Measurements from ENCODE around the gene SMS. TPM values are rescaled to one million over a fixed set of nuclear protein-coding genes. Genes with fewer than 3 reads are reported as not detected.

The SMS gene
- total and polyA plus RNA-seq, 2 donors (not counting 1 experiment from before 2014, with no cell fraction given) = 7.0 to 30.5 TPM

DNA sequence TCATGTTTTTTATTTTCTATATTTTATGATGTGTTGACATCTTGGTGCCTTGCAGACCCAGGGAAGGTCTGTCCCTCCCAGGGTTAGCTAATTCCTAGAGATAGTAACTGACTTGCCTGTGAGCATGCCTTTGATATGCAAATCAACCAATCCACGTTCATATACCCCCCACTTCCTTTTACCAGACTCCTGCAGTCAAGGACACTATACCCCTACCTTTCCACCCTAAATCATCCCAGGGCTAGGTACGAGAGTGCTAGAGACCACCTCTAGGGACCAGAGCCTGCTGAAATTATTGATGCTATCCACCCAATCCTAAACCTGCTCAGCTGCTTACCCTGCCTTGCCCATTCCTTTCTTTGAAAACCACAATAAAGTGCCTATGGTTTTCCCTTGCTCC lies 84.1 kb downstream of the SMS start:
- H3K27me3 Mint-ChIP-seq = no peaks in the 10 kb centered on the region

DNA sequence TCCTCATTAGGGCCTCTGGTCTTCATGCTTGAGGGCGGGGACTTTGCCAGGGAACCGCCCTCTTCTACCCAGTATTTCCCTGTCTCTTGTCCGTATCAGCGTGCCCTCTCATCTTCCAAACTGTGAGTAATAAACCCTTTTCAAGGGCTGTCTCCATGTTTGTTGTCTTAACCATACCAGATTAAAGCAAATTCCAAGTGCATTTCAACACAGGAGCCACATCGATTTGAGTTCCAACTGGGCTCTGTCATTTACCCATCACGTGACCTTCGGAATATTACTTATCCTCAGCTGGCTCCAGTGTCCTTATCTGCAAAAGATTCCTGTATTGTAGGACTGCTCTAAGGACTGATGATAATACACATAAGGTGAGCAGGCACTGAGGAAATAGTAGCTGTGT lies 85.2 kb downstream of the SMS start:
- Histone ChIP-seq H3K27ac (ENCODE audit: low read length in 2 of 2) (no peak overlapping the region), H3K9ac (ENCODE audit: low read length) (no peak overlapping the region), H4K20me1 (ENCODE audit: control insufficient read depth, insufficient read depth, low read length, poor library complexity, severe bottlenecking) (no peaks in the 10 kb centered on the region), H3K4me3 (ENCODE audit: control extremely low read depth in 1 of 5, extremely low read depth in 1 of 5, insufficient read depth in 1 of 5, low read depth in 2 of 5, low read length in 4 of 5) (no peak overlapping the region), H3K4me1 (ENCODE audit: control insufficient read depth in 2 of 2, insufficient read depth in 2 of 2, low read length in 2 of 2) (peaks cover 9 to 13% of the 10 kb centered on the region in 2 donors), H3K9me3 (ENCODE audit: control extremely low read depth in 1 of 3, control insufficient read depth in 2 of 3, insufficient read depth in 1 of 3, low read length in 2 of 3) (no peaks in the 10 kb centered on the region), H3K36me3 (replicated peaks in 1 of 2; ENCODE audit: control extremely low read depth in 1 of 2, control insufficient read depth in 1 of 2, extremely low read depth in 1 of 2, insufficient read depth in 2 of 2, low read length in 1 of 2) (no peaks in the 10 kb centered on the region), H3K79me2 (ENCODE audit: control insufficient read depth, insufficient read depth, low read length) (no peaks in the 10 kb centered on the region), H3K4me2 (replicated peaks; ENCODE audit: low read depth, low read length, poor library complexity, severe bottlenecking) (no peak overlapping the region), H3K27me3 (replicated peaks in 1 of 4; ENCODE audit: control extremely low read depth in 1 of 4, control insufficient read depth in 3 of 4, insufficient read depth in 4 of 4, low read length in 3 of 4) (no peaks in the 10 kb centered on the region), H2AFZ (ENCODE audit: insufficient read depth, low read depth, low read length, poor library complexity, severe bottlenecking) (no peak overlapping the region)
- Mint-ChIP-seq H3K4me1 (peaks cover 7% of the 10 kb centered on the region), H3K27me3 (no peaks in the 10 kb centered on the region), H3K27ac (no peak overlapping the region), H3K4me3 (no peak overlapping the region), H3K9me3 (ENCODE audit: insufficient read depth) (no peaks in the 10 kb centered on the region)
- POLR2A ChIA-PET = no interaction called here
- WGBS (ENCODE audit: insufficient coverage) = 100% methylated on average over 4 of the region's 7 CpGs
- intact Hi-C loops (cut with micrococcal nuclease) = no loop called here
- no peak for TF ChIP-seq EZH2 (IDR thresholded peaks at IDR 0.05; ENCODE audit: borderline replicate concordance, insufficient read depth, low read depth, low read length, poor library complexity, severe bottlenecking)
- TF ChIP-seq, protein P1, sequence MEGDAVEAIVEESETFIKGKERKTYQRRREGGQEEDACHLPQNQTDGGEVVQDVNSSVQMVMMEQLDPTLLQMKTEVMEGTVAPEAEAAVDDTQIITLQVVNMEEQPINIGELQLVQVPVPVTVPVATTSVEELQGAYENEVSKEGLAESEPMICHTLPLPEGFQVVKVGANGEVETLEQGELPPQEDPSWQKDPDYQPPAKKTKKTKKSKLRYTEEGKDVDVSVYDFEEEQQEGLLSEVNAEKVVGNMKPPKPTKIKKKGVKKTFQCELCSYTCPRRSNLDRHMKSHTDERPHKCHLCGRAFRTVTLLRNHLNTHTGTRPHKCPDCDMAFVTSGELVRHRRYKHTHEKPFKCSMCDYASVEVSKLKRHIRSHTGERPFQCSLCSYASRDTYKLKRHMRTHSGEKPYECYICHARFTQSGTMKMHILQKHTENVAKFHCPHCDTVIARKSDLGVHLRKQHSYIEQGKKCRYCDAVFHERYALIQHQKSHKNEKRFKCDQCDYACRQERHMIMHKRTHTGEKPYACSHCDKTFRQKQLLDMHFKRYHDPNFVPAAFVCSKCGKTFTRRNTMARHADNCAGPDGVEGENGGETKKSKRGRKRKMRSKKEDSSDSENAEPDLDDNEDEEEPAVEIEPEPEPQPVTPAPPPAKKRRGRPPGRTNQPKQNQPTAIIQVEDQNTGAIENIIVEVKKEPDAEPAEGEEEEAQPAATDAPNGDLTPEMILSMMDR (IDR thresholded peaks at IDR 0.05) = no peak
- DNase-seq = no peak
- CTCF ChIA-PET = no interaction called here
- no peak for ATAC-seq (ENCODE audit: low read depth)

More for the DNA sequence above, 84.1 kb downstream of the SMS start:
- POLR2A ChIA-PET = no interaction called here
- peaks cover 4% of the 10 kb centered on the region for H3K4me1 Mint-ChIP-seq
- intact Hi-C loops (cut with micrococcal nuclease) = no loop called here
- CTCF ChIA-PET = no interaction called here
- H3K79me2 ChIP-seq (ENCODE audit: control insufficient read depth, insufficient read depth, low read length) = no peaks in the 10 kb centered on the region
- no peak overlapping the region for H2AFZ ChIP-seq (ENCODE audit: insufficient read depth, low read depth, low read length, poor library complexity, severe bottlenecking)
- no peaks in the 10 kb centered on the region for H3K27me3 ChIP-seq (replicated peaks in 1 of 4; ENCODE audit: control extremely low read depth in 1 of 4, control insufficient read depth in 3 of 4, insufficient read depth in 4 of 4, low read length in 3 of 4)
- TF ChIP-seq, protein P1 (IDR thresholded peaks at IDR 0.05) = no peak
- TF ChIP-seq EZH2 (IDR thresholded peaks at IDR 0.05; ENCODE audit: borderline replicate concordance, insufficient read depth, low read depth, low read length, poor library complexity, severe bottlenecking) = no peak
- no peaks in the 10 kb centered on the region for H4K20me1 ChIP-seq (ENCODE audit: control insufficient read depth, insufficient read depth, low read length, poor library complexity, severe bottlenecking)
- H3K36me3 ChIP-seq (replicated peaks in 1 of 2; ENCODE audit: control extremely low read depth in 1 of 2, control insufficient read depth in 1 of 2, extremely low read depth in 1 of 2, insufficient read depth in 2 of 2, low read length in 1 of 2) = no peaks in the 10 kb centered on the region
- H3K4me3 ChIP-seq (ENCODE audit: control extremely low read depth in 1 of 5, extremely low read depth in 1 of 5, insufficient read depth in 1 of 5, low read depth in 2 of 5, low read length in 4 of 5) = no peak overlapping the region
- no peak for ATAC-seq (ENCODE audit: low read depth)
- no peak overlapping the region for H3K27ac Mint-ChIP-seq
- no peaks in the 10 kb centered on the region for H3K9me3 ChIP-seq (ENCODE audit: control extremely low read depth in 1 of 3, control insufficient read depth in 2 of 3, insufficient read depth in 1 of 3, low read length in 2 of 3)
- peaks cover 5% of the 10 kb centered on the region in 2 donors for H3K4me1 ChIP-seq (ENCODE audit: control insufficient read depth in 2 of 2, insufficient read depth in 2 of 2, low read length in 2 of 2)
- WGBS (ENCODE audit: insufficient coverage) = no CpG with 5 or more reads among the region's 2 CpGs
- H3K9ac ChIP-seq (ENCODE audit: low read length) = no peak overlapping the region
- no peak for DNase-seq
- no peak overlapping the region for H3K27ac ChIP-seq (ENCODE audit: low read length in 2 of 2)
- no peak overlapping the region for H3K4me2 ChIP-seq (replicated peaks; ENCODE audit: low read depth, low read length, poor library complexity, severe bottlenecking)
- H3K4me3 Mint-ChIP-seq = no peak overlapping the region
- no peaks in the 10 kb centered on the region for H3K9me3 Mint-ChIP-seq (ENCODE audit: insufficient read depth)

Data from B cell (primary cell).